ENCODE measurements around the gene SYNGR2. TPM values are rescaled to one million over a fixed set of nuclear protein-coding genes. Genes with fewer than 3 reads are reported as not detected.

SYNGR2 gene
- polyA plus RNA-seq, 1 donor (not counting 4 experiments of a cell fraction or from before 2014, with no cell fraction given): 103 TPM

DNA sequence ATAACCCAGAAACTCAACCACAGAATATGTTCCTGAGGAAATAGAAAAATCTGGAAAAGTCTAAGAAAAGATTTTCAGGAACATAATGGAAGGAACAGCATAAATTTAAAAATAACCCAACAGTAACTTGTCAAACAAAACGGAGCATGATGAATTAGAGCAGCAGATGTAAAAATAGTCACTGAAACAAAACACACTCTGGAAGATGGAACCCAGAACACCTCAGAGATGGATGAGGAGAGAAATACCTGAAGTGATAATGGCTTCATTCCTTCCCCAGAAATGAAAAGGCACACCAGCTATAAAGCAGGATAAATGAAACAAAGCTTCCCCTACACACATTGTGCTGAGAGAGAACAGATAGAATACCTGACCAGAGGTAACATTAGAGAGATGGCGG is 12.1 kb downstream of the SYNGR2 start:
- Histone ChIP-seq H3K79me2 (ENCODE audit: control insufficient read depth, insufficient read depth, low read length) (peaks cover 7% of the 10 kb centered on the region), H3K4me2 (ENCODE audit: control insufficient read depth, extremely low read depth, insufficient read depth, low read depth, low read length) (no peak overlapping the region), H3K27me3 (ENCODE audit: control insufficient read depth, extremely low read depth, insufficient read depth, low read length) (no peaks in the 10 kb centered on the region), H3K4me1 (ENCODE audit: control insufficient read depth, extremely low read depth, insufficient read depth, low read length) (no peaks in the 10 kb centered on the region), H3K9ac (ENCODE audit: control insufficient read depth, extremely low read depth, insufficient read depth, low read length) (no peak overlapping the region), H4K20me1 (ENCODE audit: control insufficient read depth, extremely low read depth, insufficient read depth, low read length) (no peaks in the 10 kb centered on the region), H3K9me1 (ENCODE audit: control insufficient read depth, extremely low read depth, insufficient read depth, low read length) (no peaks in the 10 kb centered on the region), H3K4me3 (ENCODE audit: control insufficient read depth in 2 of 3, extremely low read depth in 1 of 3, insufficient read depth in 2 of 3, low read depth in 1 of 3, low read length in 3 of 3) (no peak overlapping the region), H2AFZ (ENCODE audit: control insufficient read depth, low read length) (no peak overlapping the region), H3K9me3 (ENCODE audit: control insufficient read depth, low read depth, low read length) (no peaks in the 10 kb centered on the region), H3K27ac (ENCODE audit: control insufficient read depth, insufficient read depth, low read length) (no peak overlapping the region), H3K36me3 (ENCODE audit: control insufficient read depth in 2 of 2, extremely low read depth in 1 of 2, insufficient read depth in 2 of 2, low read length in 2 of 2) (peaks cover 0 to 33% of the 10 kb centered on the region in 2 experiments)
- TF ChIP-seq EZH2 (IDR thresholded peaks at IDR 0.05; ENCODE audit: low read length): no peak
- TF ChIP-seq, protein P1, sequence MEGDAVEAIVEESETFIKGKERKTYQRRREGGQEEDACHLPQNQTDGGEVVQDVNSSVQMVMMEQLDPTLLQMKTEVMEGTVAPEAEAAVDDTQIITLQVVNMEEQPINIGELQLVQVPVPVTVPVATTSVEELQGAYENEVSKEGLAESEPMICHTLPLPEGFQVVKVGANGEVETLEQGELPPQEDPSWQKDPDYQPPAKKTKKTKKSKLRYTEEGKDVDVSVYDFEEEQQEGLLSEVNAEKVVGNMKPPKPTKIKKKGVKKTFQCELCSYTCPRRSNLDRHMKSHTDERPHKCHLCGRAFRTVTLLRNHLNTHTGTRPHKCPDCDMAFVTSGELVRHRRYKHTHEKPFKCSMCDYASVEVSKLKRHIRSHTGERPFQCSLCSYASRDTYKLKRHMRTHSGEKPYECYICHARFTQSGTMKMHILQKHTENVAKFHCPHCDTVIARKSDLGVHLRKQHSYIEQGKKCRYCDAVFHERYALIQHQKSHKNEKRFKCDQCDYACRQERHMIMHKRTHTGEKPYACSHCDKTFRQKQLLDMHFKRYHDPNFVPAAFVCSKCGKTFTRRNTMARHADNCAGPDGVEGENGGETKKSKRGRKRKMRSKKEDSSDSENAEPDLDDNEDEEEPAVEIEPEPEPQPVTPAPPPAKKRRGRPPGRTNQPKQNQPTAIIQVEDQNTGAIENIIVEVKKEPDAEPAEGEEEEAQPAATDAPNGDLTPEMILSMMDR (optimal IDR thresholded peaks at IDR 0.05 in 1 of 3, IDR thresholded peaks at IDR 0.05 in 1 of 3, conservative IDR thresholded peaks at IDR 0.05 in 1 of 3; ENCODE audit: extremely low read depth in 1 of 3, insufficient read depth in 2 of 3, low read length in 3 of 3): no peak
- DNase-seq (ENCODE audit: low read depth, low spot score) (no peak), FAIRE-seq (no peak)
- dilution Hi-C loops (cut with MboI; ENCODE audit: extremely low pct_ligation_motif_present, low sequenced_read_pairs): no loop called here

- no peaks in the 10 kb centered on the region for H3K27me3 ChIP-seq (ENCODE audit: control insufficient read depth, extremely low read depth, insufficient read depth, low read length)
- dilution Hi-C loops (cut with MboI; ENCODE audit: extremely low pct_ligation_motif_present, low sequenced_read_pairs): no loop called here
- no peak overlapping the region for H3K9ac ChIP-seq (ENCODE audit: control insufficient read depth, extremely low read depth, insufficient read depth, low read length)
- TF ChIP-seq EZH2 (IDR thresholded peaks at IDR 0.05; ENCODE audit: low read length): no peak
- TF ChIP-seq, protein P1 (optimal IDR thresholded peaks at IDR 0.05 in 1 of 3, IDR thresholded peaks at IDR 0.05 in 1 of 3, conservative IDR thresholded peaks at IDR 0.05 in 1 of 3; ENCODE audit: extremely low read depth in 1 of 3, insufficient read depth in 2 of 3, low read length in 3 of 3): no peak
- DNase-seq (ENCODE audit: low read depth, low spot score): no peak
- H3K4me2 ChIP-seq (ENCODE audit: control insufficient read depth, extremely low read depth, insufficient read depth, low read depth, low read length): no peak overlapping the region
- H3K27ac ChIP-seq (ENCODE audit: control insufficient read depth, insufficient read depth, low read length): no peak overlapping the region
- peaks cover 0 to 27% of the 10 kb centered on the region in 2 experiments for H3K36me3 ChIP-seq (ENCODE audit: control insufficient read depth in 2 of 2, extremely low read depth in 1 of 2, insufficient read depth in 2 of 2, low read length in 2 of 2)
- H4K20me1 ChIP-seq (ENCODE audit: control insufficient read depth, extremely low read depth, insufficient read depth, low read length): no peaks in the 10 kb centered on the region
- H3K4me3 ChIP-seq (ENCODE audit: control insufficient read depth in 2 of 3, extremely low read depth in 1 of 3, insufficient read depth in 2 of 3, low read depth in 1 of 3, low read length in 3 of 3): no peak overlapping the region
- H2AFZ ChIP-seq (ENCODE audit: control insufficient read depth, low read length): no peak overlapping the region
- H3K79me2 ChIP-seq (ENCODE audit: control insufficient read depth, insufficient read depth, low read length): peaks cover 10% of the 10 kb centered on the region
- H3K4me1 ChIP-seq (ENCODE audit: control insufficient read depth, extremely low read depth, insufficient read depth, low read length): peaks cover 8% of the 10 kb centered on the region
- FAIRE-seq: no peak
- no peaks in the 10 kb centered on the region for H3K9me1 ChIP-seq (ENCODE audit: control insufficient read depth, extremely low read depth, insufficient read depth, low read length)
- no peaks in the 10 kb centered on the region for H3K9me3 ChIP-seq (ENCODE audit: control insufficient read depth, low read depth, low read length)
Measured at GRCh38 chr17:78182504-78182903, 14.1 kb downstream of the SYNGR2 start.
